SK-N-MC (cell line): Measurements from ENCODE around the gene TSPOAP1.

ENCODE experiments used
- DNase-seq: peaks from one replicate; pipeline ENCODE4 v3.0.0-alpha.2; 2011; ENCODE audit warnings: low read depth, low spot score
- H3K27ac ChIP-seq: fragments of 200-600 bp; sonication (generic); 2 replicates; pipeline ENCODE4 v1.5.1; 2016; ENCODE audit warnings: mixed run types
- H3K36me3 ChIP-seq: fragments of 200-600 bp; sonication (generic); 2 replicates; pipeline ENCODE4 v1.6.1; 2017; ENCODE audit warnings: antibody characterized with exemption, low read length, mixed read lengths; ENCODE audit not compliant: insufficient read depth
- H3K4me3 ChIP-seq: fragments of 200-600 bp; sonication (generic); 2 replicates; pipeline ENCODE4 v1.5.1; 2016
- H3K9ac ChIP-seq: fragments of 200-600 bp; sonication (generic); 2 replicates; pipeline ENCODE4 v1.8.0; 2017; ENCODE audit warnings: mixed run types, mixed read lengths; ENCODE audit not compliant: insufficient read length
- H3K9me3 ChIP-seq: fragments of 200-600 bp; sonication (generic); 2 replicates; pipeline ENCODE4 v1.6.1; 2017; ENCODE audit warnings: low read depth, mild to moderate bottlenecking, antibody characterized with exemption, low read length, moderate library complexity, mixed read lengths
- EZH2 ChIP-seq: fragments of 200-600 bp; sonication (generic); IDR thresholded peaks from one replicate; pipeline ENCODE4 v1.6.1; 2017; ENCODE audit warnings: antibody characterized with exemption
- FOXP2 ChIP-seq: optimal IDR thresholded peaks from 2 replicates; pipeline ENCODE3; 2011; ENCODE audit warnings: mild to moderate bottlenecking, moderate library complexity; ENCODE audit not compliant: insufficient read depth; ENCODE audit errors: extremely low read length, control extremely low read depth
- POLR2AphosphoS5 ChIP-seq: IDR thresholded peaks from 2 replicates; pipeline ENCODE4 v1.6.1; 2012; ENCODE audit warnings: mild to moderate bottlenecking, low read depth, low read length, borderline replicate concordance

TSPOAP1 gene

GRCh38 chr17:58276423-58276822, 52.2 kb downstream of the TSPOAP1 start:
- H3K36me3 ChIP-seq, result no peaks in the 10 kb centered on the region
- no peak overlapping the region for H3K4me3 ChIP-seq
- no peak overlapping the region for H3K9ac ChIP-seq
- DNase-seq, result no peak
- TF ChIP-seq POLR2AphosphoS5, result no peak
- no peak for TF ChIP-seq FOXP2
- no peak for TF ChIP-seq EZH2
- H3K9me3 ChIP-seq, result no peaks in the 10 kb centered on the region
- no peak overlapping the region for H3K27ac ChIP-seq

GRCh38 chr17:58275417-58275816, 53.2 kb downstream of the TSPOAP1 start:
- no peaks in the 10 kb centered on the region for H3K9me3 ChIP-seq
- H3K9ac ChIP-seq, result no peak overlapping the region
- no peaks in the 10 kb centered on the region for H3K36me3 ChIP-seq
- DNase-seq, result no peak
- H3K4me3 ChIP-seq, result no peak overlapping the region
- no peak overlapping the region for H3K27ac ChIP-seq
- no peak for TF ChIP-seq FOXP2
- no peak for TF ChIP-seq POLR2AphosphoS5
- TF ChIP-seq EZH2, result no peak

- TF ChIP-seq POLR2AphosphoS5 (no peak), EZH2 (no peak), FOXP2 (no peak)
- Histone ChIP-seq H3K27ac (no peak overlapping the region), H3K9ac (no peak overlapping the region), H3K9me3 (no peaks in the 10 kb centered on the region), H3K36me3 (no peaks in the 10 kb centered on the region), H3K4me3 (no peak overlapping the region)
- no peak for DNase-seq
These were observed 55.0 kb downstream of the TSPOAP1 start for GRCh38 chr17:58273453-58274104.

- H3K27ac ChIP-seq, result no peak overlapping the region
- no peak overlapping the region for H3K9ac ChIP-seq
- no peaks in the 10 kb centered on the region for H3K36me3 ChIP-seq
- TF ChIP-seq FOXP2 (no peak), EZH2 (no peak), POLR2AphosphoS5 (no peak)
- H3K9me3 ChIP-seq, result no peaks in the 10 kb centered on the region
- DNase-seq, result no peak
- no peak overlapping the region for H3K4me3 ChIP-seq
These were observed 56.0 kb downstream of the TSPOAP1 start for GRCh38 chr17:58272367-58273280.

GRCh38 chr17:58271216-58271931, 57.2 kb downstream of the TSPOAP1 start:
- H3K9ac ChIP-seq, result no peak overlapping the region
- no peak overlapping the region for H3K27ac ChIP-seq
- no peaks in the 10 kb centered on the region for H3K36me3 ChIP-seq
- no peak overlapping the region for H3K4me3 ChIP-seq
- TF ChIP-seq EZH2, result no peak
- no peak for TF ChIP-seq POLR2AphosphoS5
- TF ChIP-seq FOXP2, result no peak
- DNase-seq, result no peak
- H3K9me3 ChIP-seq, result no peaks in the 10 kb centered on the region

- no peak overlapping the region for H3K9ac ChIP-seq
- DNase-seq, result no peak
- H3K36me3 ChIP-seq, result no peaks in the 10 kb centered on the region
- H3K9me3 ChIP-seq, result no peaks in the 10 kb centered on the region
- TF ChIP-seq FOXP2 (no peak), POLR2AphosphoS5 (no peak), EZH2 (no peak)
- H3K27ac ChIP-seq, result no peak overlapping the region
- no peak overlapping the region for H3K4me3 ChIP-seq
These were observed 57.9 kb downstream of the TSPOAP1 start for GRCh38 chr17:58270476-58271215.

GRCh38 chr17:58269557-58270291, 58.9 kb downstream of the TSPOAP1 start:
- no peak overlapping the region for H3K4me3 ChIP-seq
- no peaks in the 10 kb centered on the region for H3K36me3 ChIP-seq
- TF ChIP-seq EZH2 (no peak), FOXP2 (no peak), POLR2AphosphoS5 (no peak)
- H3K27ac ChIP-seq, result no peak overlapping the region
- no peaks in the 10 kb centered on the region for H3K9me3 ChIP-seq
- no peak for DNase-seq
- no peak overlapping the region for H3K9ac ChIP-seq
